HepG2 (cell line): ENCODE measurements around the gene PCCB. TPM values are rescaled to one million over a fixed set of nuclear protein-coding genes. Genes with fewer than 3 reads are reported as not detected.
A peak's percentile ranks its signal among the peaks of the same experiment; 100 is the strongest.

Source experiments
- AFF4 ChIP-seq: sonication (generic); formaldehyde crosslinking; IDR thresholded peaks from 2 replicates; pipeline ENCODE4 v1.4.0; 2020; ENCODE audit warnings: missing genetic modification reagents
- ARID2 ChIP-seq: sonication (generic); formaldehyde crosslinking; IDR thresholded peaks from 2 replicates; pipeline ENCODE4 v1.8.1; 2022; ENCODE audit warnings: mild to moderate bottlenecking, missing genetic modification reagents, borderline replicate concordance
- FOSL1 ChIP-seq: sonication (generic); formaldehyde crosslinking; IDR thresholded peaks from 2 replicates; pipeline ENCODE4 v1.9.0; 2021; ENCODE audit warnings: missing genetic modification reagents, borderline replicate concordance
- GLI4 ChIP-seq: sonication (generic); formaldehyde crosslinking; IDR thresholded peaks from 2 replicates; pipeline ENCODE4 v1.5.1; 2020; ENCODE audit warnings: missing genetic modification reagents, mild to moderate bottlenecking, moderate library complexity, borderline replicate concordance
- KDM1A ChIP-seq: IDR thresholded peaks from 2 replicates; pipeline ENCODE4 v1.6.1; 2016; ENCODE audit warnings: missing compliant biosample characterization
- MBD4 ChIP-seq: IDR thresholded peaks from 2 replicates; pipeline ENCODE4 v1.6.1; 2012; ENCODE audit warnings: low read length, inconsistent platforms, borderline replicate concordance
- MED1 ChIP-seq: sonication (generic); formaldehyde crosslinking; IDR thresholded peaks from 2 replicates; pipeline ENCODE4 v1.4.0; 2020; ENCODE audit warnings: missing genetic modification reagents
- MTF1 ChIP-seq: sonication (generic); formaldehyde crosslinking; IDR thresholded peaks from 2 replicates; pipeline ENCODE4 v1.5.0; 2020; ENCODE audit warnings: missing genetic modification reagents
- PHF21A ChIP-seq: sonication (generic); formaldehyde crosslinking; IDR thresholded peaks from 2 replicates; pipeline ENCODE4 v1.5.0; 2020; ENCODE audit warnings: mild to moderate bottlenecking, missing genetic modification reagents
- RFX3 ChIP-seq: IDR thresholded peaks from 2 replicates; pipeline ENCODE4 v1.6.1; 2016; ENCODE audit warnings: missing biosample characterization, missing genetic modification reagents
- TARDBP ChIP-seq: sonication (generic); formaldehyde crosslinking; IDR thresholded peaks from 2 replicates; pipeline ENCODE4 v1.8.0; 2022; ENCODE audit warnings: mild to moderate bottlenecking, missing genetic modification reagents
- TBP ChIP-seq: sonication (generic); formaldehyde crosslinking; IDR thresholded peaks from 2 replicates; pipeline ENCODE4 v1.5.0; 2020; ENCODE audit warnings: missing genetic modification reagents
- TCF12 ChIP-seq, 2 experiments: fragments of 450-650 bp in 1 of 2; sonication (generic) in 1 of 2; formaldehyde crosslinking in 1 of 2; IDR thresholded peaks; 2 replicates each; pipeline versions ENCODE4 v1.6.1 to v1.8.0; 2017 to 2022; ENCODE audit warnings: antibody characterized with exemption in 1 of 2, mild to moderate bottlenecking in 1 of 2, missing genetic modification reagents in 1 of 2, moderate library complexity in 1 of 2
- ZKSCAN5 ChIP-seq: sonication (generic); formaldehyde crosslinking; IDR thresholded peaks from 2 replicates; pipeline ENCODE4 v1.5.1; 2020; ENCODE audit warnings: mild to moderate bottlenecking, missing genetic modification reagents
- ZNF207 ChIP-seq: fragments of 450-650 bp; IDR thresholded peaks from 2 replicates; pipeline ENCODE4 v1.6.1; 2016; ENCODE audit warnings: antibody characterized with exemption, borderline replicate concordance
- ZNF30 ChIP-seq: sonication (generic); formaldehyde crosslinking; IDR thresholded peaks from 2 replicates; pipeline ENCODE4 v1.5.0; 2020; ENCODE audit warnings: mild to moderate bottlenecking, missing genetic modification reagents
- ZNF329 ChIP-seq: sonication (generic); formaldehyde crosslinking; IDR thresholded peaks from 2 replicates; pipeline ENCODE4 v1.9.0; 2021; ENCODE audit warnings: low read depth, mild to moderate bottlenecking, missing genetic modification reagents
- ZNF367 ChIP-seq: sonication (generic); formaldehyde crosslinking; IDR thresholded peaks from 2 replicates; pipeline ENCODE4 v1.4.0; 2020; ENCODE audit warnings: missing genetic modification reagents, borderline replicate concordance
- ZSCAN5A ChIP-seq: sonication (generic); formaldehyde crosslinking; IDR thresholded peaks from 2 replicates; pipeline ENCODE4 v1.8.0; 2022; ENCODE audit warnings: mild to moderate bottlenecking, missing genetic modification reagents, borderline replicate concordance
- polyA plus RNA-seq, 8 experiments: library from polyadenylated mRNA; depleted of rRNA in 3 of 8; stranded (reverse) in 7 of 8; unstranded in 1 of 8; fragments of >200 nt; fragmentation: Illumina TruSeq in 4 of 8; extraction: Trizol in 4 of 8; gene quantifications; 2 replicates each; pipeline versions ENCODE4 v1.2.1 to v1.2.3, GENCODE V29; 2011 to 2016; ENCODE audit warnings: low read depth in 4 of 8, missing spikeins in 1 of 8, mixed read lengths in 1 of 8; ENCODE audit not compliant: insufficient read depth in 1 of 8
- total RNA-seq, 5 experiments: library from RNA; depleted of rRNA; stranded (reverse); fragments of >200 nt; fragmentation: Illumina TruSeq; extraction: Trizol; gene quantifications; 2 replicates each; pipeline ENCODE4 v1.2.3, GENCODE V29; 2016; ENCODE audit warnings: low read depth in 1 of 5
- TF ChIP-seq, protein P1 (sequence below): sonication (generic); formaldehyde crosslinking; IDR thresholded peaks from 2 replicates; pipeline ENCODE4 v1.4.0; 2020; ENCODE audit warnings: missing genetic modification reagents

Gene PCCB
- total and polyA plus RNA-seq, 2 of the 13 experiments (the other 11 are each of a cell fraction or from before 2014, with no cell fraction given) = 84.1 to 88.7 TPM

GRCh38 chr3:136250903-136251460 is 842 bp downstream of the PCCB start (continued):
- peak; percentile 61; the same call in 1 of the 2 replicates for TF ChIP-seq MTF1 (CRISPR knock-in tag)
- peak; percentile 79 for TF ChIP-seq PHF21A (CRISPR knock-in tag)
- TF ChIP-seq ZNF30 = peak; percentile 91; the same call in 1 of the 2 replicates
- TF ChIP-seq TBP (CRISPR knock-in tag) = no peak
- TF ChIP-seq, protein P1, sequence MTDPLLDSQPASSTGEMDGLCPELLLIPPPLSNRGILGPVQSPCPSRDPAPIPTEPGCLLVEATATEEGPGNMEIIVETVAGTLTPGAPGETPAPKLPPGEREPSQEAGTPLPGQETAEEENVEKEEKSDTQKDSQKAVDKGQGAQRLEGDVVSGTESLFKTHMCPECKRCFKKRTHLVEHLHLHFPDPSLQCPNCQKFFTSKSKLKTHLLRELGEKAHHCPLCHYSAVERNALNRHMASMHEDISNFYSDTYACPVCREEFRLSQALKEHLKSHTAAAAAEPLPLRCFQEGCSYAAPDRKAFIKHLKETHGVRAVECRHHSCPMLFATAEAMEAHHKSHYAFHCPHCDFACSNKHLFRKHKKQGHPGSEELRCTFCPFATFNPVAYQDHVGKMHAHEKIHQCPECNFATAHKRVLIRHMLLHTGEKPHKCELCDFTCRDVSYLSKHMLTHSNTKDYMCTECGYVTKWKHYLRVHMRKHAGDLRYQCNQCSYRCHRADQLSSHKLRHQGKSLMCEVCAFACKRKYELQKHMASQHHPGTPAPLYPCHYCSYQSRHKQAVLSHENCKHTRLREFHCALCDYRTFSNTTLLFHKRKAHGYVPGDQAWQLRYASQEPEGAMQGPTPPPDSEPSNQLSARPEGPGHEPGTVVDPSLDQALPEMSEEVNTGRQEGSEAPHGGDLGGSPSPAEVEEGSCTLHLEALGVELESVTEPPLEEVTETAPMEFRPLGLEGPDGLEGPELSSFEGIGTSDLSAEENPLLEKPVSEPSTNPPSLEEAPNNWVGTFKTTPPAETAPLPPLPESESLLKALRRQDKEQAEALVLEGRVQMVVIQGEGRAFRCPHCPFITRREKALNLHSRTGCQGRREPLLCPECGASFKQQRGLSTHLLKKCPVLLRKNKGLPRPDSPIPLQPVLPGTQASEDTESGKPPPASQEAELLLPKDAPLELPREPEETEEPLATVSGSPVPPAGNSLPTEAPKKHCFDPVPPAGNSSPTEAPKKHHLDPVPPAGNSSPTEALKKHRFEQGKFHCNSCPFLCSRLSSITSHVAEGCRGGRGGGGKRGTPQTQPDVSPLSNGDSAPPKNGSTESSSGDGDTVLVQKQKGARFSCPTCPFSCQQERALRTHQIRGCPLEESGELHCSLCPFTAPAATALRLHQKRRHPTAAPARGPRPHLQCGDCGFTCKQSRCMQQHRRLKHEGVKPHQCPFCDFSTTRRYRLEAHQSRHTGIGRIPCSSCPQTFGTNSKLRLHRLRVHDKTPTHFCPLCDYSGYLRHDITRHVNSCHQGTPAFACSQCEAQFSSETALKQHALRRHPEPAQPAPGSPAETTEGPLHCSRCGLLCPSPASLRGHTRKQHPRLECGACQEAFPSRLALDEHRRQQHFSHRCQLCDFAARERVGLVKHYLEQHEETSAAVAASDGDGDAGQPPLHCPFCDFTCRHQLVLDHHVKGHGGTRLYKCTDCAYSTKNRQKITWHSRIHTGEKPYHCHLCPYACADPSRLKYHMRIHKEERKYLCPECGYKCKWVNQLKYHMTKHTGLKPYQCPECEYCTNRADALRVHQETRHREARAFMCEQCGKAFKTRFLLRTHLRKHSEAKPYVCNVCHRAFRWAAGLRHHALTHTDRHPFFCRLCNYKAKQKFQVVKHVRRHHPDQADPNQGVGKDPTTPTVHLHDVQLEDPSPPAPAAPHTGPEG (CRISPR knock-in tag) = peak; percentile 89; the same call in 1 of the 2 replicates
- peak; percentile 48; the same call in 1 of the 2 replicates for TF ChIP-seq TARDBP (CRISPR knock-in tag)
- TF ChIP-seq FOSL1 = peak; percentile 49; the same call in 1 of the 2 replicates
- no peak for TF ChIP-seq ZNF207
- no peak for TF ChIP-seq KDM1A (CRISPR knock-in tag)
- TF ChIP-seq ZNF329 = peak; percentile 78; the same call in 1 of the 2 replicates
- peak; percentile 82; the same call in 1 of the 2 replicates for TF ChIP-seq ZSCAN5A
- no peak for TF ChIP-seq ZKSCAN5 (CRISPR knock-in tag)
- peak; percentile 68 for TF ChIP-seq MED1
- TF ChIP-seq TCF12 (IDR thresholded peaks at IDR 0.05) = no peak
- peak; percentile 84; the same call in 1 of the 2 replicates for TF ChIP-seq TCF12 (CRISPR knock-in tag; IDR thresholded peaks at IDR 0.05)
- no peak for TF ChIP-seq GLI4 (CRISPR knock-in tag)
- TF ChIP-seq MBD4 = no peak
- no peak for TF ChIP-seq RFX3 (CRISPR knock-in tag)
- TF ChIP-seq ARID2 (CRISPR knock-in tag) = peak; percentile 80
- peak; percentile 80; the same call in 1 of the 2 replicates for TF ChIP-seq ZNF367 (CRISPR knock-in tag)
- no peak for TF ChIP-seq AFF4 (CRISPR knock-in tag)
